DOHH2 (cell line): ENCODE measurements around the gene FZD4.

Experiments used
- H3F3A ChIP-seq: fragments of 200-600 bp; sonication (generic), shearing (Covaris generic); 2 replicates; pipeline ENCODE4 v1.6.0; 2016; ENCODE audit warnings: antibody characterized with exemption, mild to moderate bottlenecking; ENCODE audit not compliant: control insufficient read depth, insufficient read depth
- H3K27ac ChIP-seq: fragments of 200-600 bp; sonication (generic); 2 replicates; pipeline ENCODE4 v1.5.1; 2014; ENCODE audit warnings: low read depth, mild to moderate bottlenecking, low read length, moderate library complexity
- H3K27me3 ChIP-seq: fragments of 200-600 bp; sonication (generic); 2 replicates; pipeline ENCODE4 v1.6.1; 2014; ENCODE audit warnings: mild to moderate bottlenecking, low read length, mixed read lengths; ENCODE audit not compliant: control insufficient read depth
- H3K36me3 ChIP-seq: fragments of 200-600 bp; sonication (generic); 2 replicates; pipeline ENCODE4 v1.6.1; 2014; ENCODE audit warnings: mild to moderate bottlenecking, low read length, moderate library complexity, mixed read lengths; ENCODE audit not compliant: control insufficient read depth
- H3K4me1 ChIP-seq: fragments of 200-600 bp; sonication (generic); 2 replicates; pipeline ENCODE4 v1.6.1; 2014; ENCODE audit warnings: mild to moderate bottlenecking, low read length, mixed read lengths; ENCODE audit not compliant: control insufficient read depth
- H3K4me2 ChIP-seq: fragments of 200-600 bp; sonication (generic); 2 replicates; pipeline ENCODE4 v1.6.0; 2014; ENCODE audit warnings: mild to moderate bottlenecking, low read length, moderate library complexity
- H3K4me3 ChIP-seq: fragments of 200-600 bp; sonication (generic); 2 replicates; pipeline ENCODE4 v1.5.1; 2014; ENCODE audit warnings: mild to moderate bottlenecking, low read length, mixed read lengths
- H3K79me2 ChIP-seq: fragments of 200-600 bp; sonication (generic); 2 replicates; pipeline ENCODE4 v1.6.1; 2014; ENCODE audit warnings: mild to moderate bottlenecking, low read length, mixed read lengths; ENCODE audit not compliant: control insufficient read depth
- H3K9me2 ChIP-seq: fragments of 200-600 bp; sonication (generic); replicated peaks from 2 replicates; pipeline ENCODE4 v1.6.1; 2014; ENCODE audit warnings: mild to moderate bottlenecking, low read length, mixed read lengths; ENCODE audit not compliant: control insufficient read depth
- H3K9me3 ChIP-seq: fragments of 200-600 bp; sonication (generic); 2 replicates; pipeline ENCODE4 v1.6.1; 2014; ENCODE audit warnings: antibody characterized with exemption, low read length, mixed read lengths; ENCODE audit not compliant: control insufficient read depth, insufficient read depth
- H4K20me1 ChIP-seq: fragments of 200-600 bp; sonication (generic); 2 replicates; pipeline ENCODE4 v1.6.0; 2014; ENCODE audit warnings: low read depth, mild to moderate bottlenecking, antibody characterized with exemption, low read length, moderate library complexity; ENCODE audit not compliant: control insufficient read depth, insufficient read depth
- CTCF ChIP-seq: fragments of 200-600 bp; sonication (generic); IDR thresholded peaks from one replicate; pipeline ENCODE4 v1.5.1; 2014; ENCODE audit warnings: antibody characterized with exemption, mild to moderate bottlenecking, low read depth, low read length; ENCODE audit not compliant: poor library complexity, severe bottlenecking
- EZH2phosphoT487 ChIP-seq: fragments of 200-600 bp; sonication (generic); IDR thresholded peaks from 2 replicates; pipeline ENCODE4 v1.6.1; 2017; ENCODE audit warnings: borderline replicate concordance, mild to moderate bottlenecking, antibody characterized with exemption, low read length, moderate library complexity, mixed read lengths

The FZD4 gene

DNA sequence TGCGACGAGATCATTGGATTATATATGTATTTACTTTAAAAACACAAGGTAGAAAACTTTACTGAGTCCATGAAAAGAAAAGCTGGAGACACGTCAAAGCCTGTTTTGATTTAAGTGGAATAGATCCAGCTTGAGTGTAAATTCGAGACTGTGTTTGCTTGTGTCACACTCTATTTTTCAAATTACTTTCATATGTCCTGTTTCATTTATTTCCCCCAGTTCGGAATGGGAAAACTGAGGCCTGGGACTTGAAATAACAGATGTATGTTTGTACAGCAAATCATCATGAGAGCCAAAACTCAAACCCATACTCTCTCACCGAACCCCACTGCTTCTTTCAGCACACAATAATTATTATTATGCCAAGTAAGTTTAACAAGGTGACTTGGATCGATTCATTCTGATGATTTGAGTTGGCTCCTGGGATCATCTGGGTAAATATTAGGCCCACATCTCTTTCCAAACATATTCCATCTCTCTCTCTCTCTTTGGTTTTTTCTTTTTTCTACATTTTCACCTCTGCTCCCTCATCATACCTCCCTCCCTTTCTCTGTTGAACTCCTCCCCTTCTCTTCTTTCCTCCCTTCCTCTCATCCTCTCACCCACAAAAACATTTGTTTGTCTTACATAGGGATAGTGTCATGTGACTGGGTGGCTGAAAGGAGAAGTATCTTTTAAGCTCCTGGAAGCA lies 21.2 kb downstream of the FZD4 start:
- H3K4me1 ChIP-seq, result no peaks in the 10 kb centered on the region
- H4K20me1 ChIP-seq, result no peaks in the 10 kb centered on the region; the same call in 1 of the 2 replicates
- no peaks in the 10 kb centered on the region for H3K9me3 ChIP-seq
- H3K4me3 ChIP-seq, result no peak overlapping the region
- H3F3A ChIP-seq, result no peaks in the 10 kb centered on the region
- no peaks in the 10 kb centered on the region for H3K36me3 ChIP-seq
- no peaks in the 10 kb centered on the region for H3K9me2 ChIP-seq
- H3K4me2 ChIP-seq, result no peak overlapping the region
- no peaks in the 10 kb centered on the region for H3K79me2 ChIP-seq
- TF ChIP-seq EZH2phosphoT487 (no peak), CTCF (no peak)
- no peak overlapping the region for H3K27ac ChIP-seq
- H3K27me3 ChIP-seq, result no peaks in the 10 kb centered on the region

GRCh38 chr11:86932924-86933875 lies 22.0 kb downstream of the FZD4 start:
- Histone ChIP-seq H3K27ac (no peak overlapping the region), H3K4me2 (no peak overlapping the region), H3K27me3 (no peaks in the 10 kb centered on the region), H3F3A (no peaks in the 10 kb centered on the region), H3K79me2 (no peaks in the 10 kb centered on the region), H3K4me1 (no peaks in the 10 kb centered on the region), H3K4me3 (no peak overlapping the region), H3K9me3 (no peaks in the 10 kb centered on the region), H4K20me1 (no peaks in the 10 kb centered on the region; the same call in 1 of the 2 replicates), H3K9me2 (no peaks in the 10 kb centered on the region), H3K36me3 (no peaks in the 10 kb centered on the region)
- TF ChIP-seq EZH2phosphoT487, result no peak
- no peak for TF ChIP-seq CTCF

DNA sequence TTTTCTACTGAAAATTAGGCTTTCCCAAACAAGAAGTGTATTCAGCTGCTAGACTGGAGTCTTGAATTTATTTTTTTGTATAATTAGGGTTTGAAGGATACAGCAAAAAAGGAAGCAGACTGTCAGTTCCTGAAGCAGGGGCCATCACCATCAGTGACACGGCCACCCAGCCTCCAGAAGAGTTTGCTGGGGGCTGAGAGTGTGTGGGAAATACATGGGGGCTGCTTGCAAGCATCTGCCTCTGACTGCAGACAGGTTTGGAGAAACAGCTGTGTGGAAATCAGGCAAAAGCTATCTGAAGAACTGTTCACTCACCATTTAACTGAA lies 23.0 kb downstream of the FZD4 start:
- TF ChIP-seq EZH2phosphoT487, result no peak
- TF ChIP-seq CTCF, result no peak

More for the DNA sequence above, 23.0 kb downstream of the FZD4 start:
- Histone ChIP-seq H3K4me3 (no peak overlapping the region), H3K27me3 (no peaks in the 10 kb centered on the region), H3K4me1 (no peaks in the 10 kb centered on the region), H3K9me2 (no peaks in the 10 kb centered on the region), H3F3A (no peaks in the 10 kb centered on the region), H3K9me3 (no peaks in the 10 kb centered on the region), H3K36me3 (no peaks in the 10 kb centered on the region), H3K27ac (no peak overlapping the region), H3K4me2 (no peak overlapping the region), H4K20me1 (no peaks in the 10 kb centered on the region; the same call in 1 of the 2 replicates), H3K79me2 (no peaks in the 10 kb centered on the region)
